HG03108 (cell line): ENCODE data around the gene GPR63.

Experiments
- ATAC-seq: cut with Tn5 transposase; IDR thresholded peaks from one replicate; pipeline ENCODE4 v1.9.1; 2021; ENCODE audit warnings: moderate library complexity; ENCODE audit not compliant: unreplicated experiment

The GPR63 gene

DNA sequence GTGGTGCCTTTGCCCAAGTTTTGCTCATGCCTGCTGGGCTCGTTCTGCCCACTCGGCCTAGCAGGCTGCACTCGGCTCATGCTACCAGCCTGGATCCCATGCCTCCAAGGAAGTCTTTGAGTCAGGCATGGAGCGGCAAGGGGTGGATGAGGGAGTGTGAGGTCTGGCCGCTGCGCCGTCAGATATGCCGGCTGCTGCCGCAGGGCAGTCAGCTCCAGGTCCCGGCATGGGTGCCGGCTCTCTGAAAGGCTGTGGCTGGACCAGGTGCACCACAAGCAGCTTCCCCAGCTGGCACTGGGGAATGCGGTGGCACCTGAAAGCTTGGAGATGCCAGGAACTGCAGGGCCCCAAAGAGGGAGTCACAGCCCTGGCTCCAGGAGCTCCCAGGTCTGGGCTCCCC, 75.5 kb downstream of the GPR63 start:
- no peak for ATAC-seq

- no peak for ATAC-seq
Measured at GRCh38 chr6:96760153-96760687, 77.1 kb downstream of the GPR63 start.

DNA sequence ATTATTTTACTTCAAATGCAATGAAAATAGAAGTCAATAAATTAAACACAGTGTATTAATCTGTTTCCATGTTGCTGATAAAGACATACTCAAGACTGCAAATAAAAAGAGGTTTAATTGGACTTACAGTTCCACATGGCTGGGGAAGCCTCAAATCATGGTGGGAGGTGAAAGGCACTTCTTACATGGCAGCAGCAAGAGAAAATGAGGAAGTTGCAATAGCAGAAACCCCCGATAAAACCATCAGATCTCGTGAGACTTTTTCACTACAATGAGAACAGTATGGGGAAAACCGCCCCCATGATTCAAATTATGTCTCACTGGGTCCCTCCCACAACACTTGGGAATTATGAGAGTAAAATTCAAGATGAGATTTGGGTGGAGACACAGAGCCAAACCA, 82.2 kb downstream of the GPR63 start:
- ATAC-seq: no peak

DNA sequence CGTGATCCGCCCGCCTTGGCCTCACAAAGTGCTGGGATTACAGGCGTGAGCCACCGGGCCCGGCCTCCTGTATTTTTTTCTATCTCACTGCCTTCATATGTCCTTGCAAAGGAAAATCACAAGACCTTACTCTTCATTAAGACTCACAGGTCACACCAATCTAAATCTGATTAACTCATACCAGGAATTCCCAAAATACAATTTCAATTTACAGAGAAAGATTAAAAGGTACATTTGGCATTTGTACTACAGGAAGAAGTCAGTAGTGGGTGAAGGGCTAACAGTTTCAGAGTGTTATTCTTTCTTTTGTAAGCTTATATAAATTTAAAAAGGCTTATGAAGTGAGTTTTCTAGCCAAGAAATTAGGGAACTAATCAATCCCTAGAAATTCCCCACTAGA, 87.4 kb downstream of the GPR63 start:
- ATAC-seq: no peak
